Activated CD8-positive, alpha-beta T cell treated with anti-CD3 and anti-CD28 coated beads, Interleukin-2, amount 10 ng/mL, durations not matched to agents 7 days and 5 days (primary cell): ENCODE results near the gene JAKMIP3. TPM values are rescaled to one million over a fixed set of nuclear protein-coding genes. Genes with fewer than 3 reads are reported as not detected.

Experiments used
- ATAC-seq: fragments of 150-1000 bp; cut with Tn5 transposase; one replicate; pipeline ENCODE4 v1.10.0; 2021; ENCODE audit warnings: moderate library complexity
- CTCF ChIA-PET: fragments of 350-600 bp; sonication (Branson Sonifier 250); formaldehyde crosslinking; loops from one replicate; lab custom pipeline; 2021; ENCODE audit warnings: antibody characterized with exemption; lab: Charles Lee
- POLR2A ChIA-PET: fragments of 350-600 bp; sonication (Branson Sonifier 250); formaldehyde crosslinking; loops from one replicate; lab custom pipeline; 2021; ENCODE audit warnings: antibody characterized with exemption; lab: Charles Lee
- DNase-seq: peaks from one replicate; pipeline ENCODE4 v3.0.0-alpha.2; 2020
- H3K27ac Mint-ChIP-seq: one replicate; pipeline ENCODE4 v1.8.0; 2021; ENCODE audit warnings: mild to moderate bottlenecking, mixed read lengths
- H3K27me3 Mint-ChIP-seq: one replicate; pipeline ENCODE4 v1.8.0; 2021; ENCODE audit warnings: low read depth, mixed read lengths
- H3K36me3 Mint-ChIP-seq: one replicate; pipeline ENCODE4 v1.8.0; 2021; ENCODE audit warnings: low read depth, mixed read lengths
- H3K4me1 Mint-ChIP-seq: one replicate; pipeline ENCODE4 v1.8.0; 2021; ENCODE audit warnings: low read depth, mixed read lengths
- H3K4me3 Mint-ChIP-seq: one replicate; pipeline ENCODE4 v1.8.0; 2021; ENCODE audit warnings: mild to moderate bottlenecking, mixed read lengths
- H3K9me3 Mint-ChIP-seq: one replicate; pipeline ENCODE4 v1.8.0; 2022; ENCODE audit warnings: mixed read lengths; ENCODE audit not compliant: insufficient read depth
- total RNA-seq, 2 experiments: library from RNA; stranded (reverse); gene quantifications; one replicate each; pipeline ENCODE4 v1.2.3, GENCODE V29; 2021

Gene JAKMIP3
- total RNA-seq, 2 experiments from 2014 or later, result 0.08 TPM

DNA sequence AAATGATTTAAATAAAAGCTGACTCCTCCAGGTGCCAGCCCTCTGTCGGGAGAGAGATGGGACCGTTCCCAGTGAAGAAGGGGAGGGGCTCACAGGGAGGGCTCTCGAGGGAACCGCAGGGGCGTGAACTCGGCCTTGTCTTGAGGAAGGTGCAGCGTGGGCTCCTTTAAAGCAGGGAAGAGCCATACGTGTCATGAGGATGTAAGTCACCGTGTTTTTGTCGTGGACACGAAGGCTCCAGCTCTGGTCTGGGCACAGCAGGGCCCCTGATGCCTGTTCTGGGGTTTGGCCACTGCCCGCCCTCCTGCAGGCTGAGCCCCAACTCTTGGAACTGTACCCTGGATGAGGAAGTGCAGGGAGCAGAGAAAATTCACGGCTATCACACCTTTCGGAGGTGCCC is 45.0 kb downstream of the JAKMIP3 start:
- CTCF ChIA-PET, result no interaction called here
- H3K9me3 Mint-ChIP-seq, result no peaks in the 10 kb centered on the region
- DNase-seq (no peak), ATAC-seq (no peak)
- no peak overlapping the region for H3K27ac Mint-ChIP-seq
- no peaks in the 10 kb centered on the region for H3K4me1 Mint-ChIP-seq
- no peak overlapping the region for H3K4me3 Mint-ChIP-seq
- H3K27me3 Mint-ChIP-seq, result no peaks in the 10 kb centered on the region
- POLR2A ChIA-PET, result no interaction called here
- no peaks in the 10 kb centered on the region for H3K36me3 Mint-ChIP-seq

DNA sequence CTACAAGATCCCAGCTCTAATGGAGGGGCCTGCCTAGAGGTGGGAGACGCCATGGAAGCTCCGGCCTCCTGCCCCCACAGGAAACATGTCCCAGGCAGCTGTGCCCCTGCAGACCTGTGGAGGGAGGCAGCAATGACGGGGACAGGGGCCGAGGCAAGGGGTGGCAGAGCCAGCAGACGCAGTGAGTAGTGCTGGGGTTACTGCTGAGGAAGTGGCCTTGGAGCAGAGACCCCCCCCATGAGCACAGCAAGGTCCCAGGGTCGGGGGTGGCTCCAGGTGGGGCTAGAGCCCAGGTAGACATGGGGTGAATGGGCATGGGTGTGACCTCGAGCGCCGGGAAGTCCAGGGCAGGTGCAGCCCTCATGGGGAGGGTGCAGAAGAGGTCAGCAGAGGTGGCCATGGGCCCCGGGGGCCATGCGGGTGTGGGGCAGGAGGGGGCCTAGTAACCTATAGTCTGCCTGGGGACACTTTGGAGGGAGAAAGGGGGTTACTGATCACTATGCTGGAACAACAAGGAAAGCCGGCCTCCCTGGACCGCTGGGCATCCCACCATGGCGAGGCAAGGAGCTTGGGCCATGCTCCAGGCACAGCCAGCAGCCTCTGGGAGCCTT is 45.5 kb downstream of the JAKMIP3 start:
- ATAC-seq (no peak), DNase-seq (no peak)
- Mint-ChIP-seq H3K27ac (no peak overlapping the region), H3K36me3 (no peaks in the 10 kb centered on the region), H3K27me3 (no peaks in the 10 kb centered on the region), H3K9me3 (no peaks in the 10 kb centered on the region), H3K4me3 (no peak overlapping the region), H3K4me1 (no peaks in the 10 kb centered on the region)
- POLR2A ChIA-PET, result no interaction called here
- CTCF ChIA-PET, result no interaction called here

DNA sequence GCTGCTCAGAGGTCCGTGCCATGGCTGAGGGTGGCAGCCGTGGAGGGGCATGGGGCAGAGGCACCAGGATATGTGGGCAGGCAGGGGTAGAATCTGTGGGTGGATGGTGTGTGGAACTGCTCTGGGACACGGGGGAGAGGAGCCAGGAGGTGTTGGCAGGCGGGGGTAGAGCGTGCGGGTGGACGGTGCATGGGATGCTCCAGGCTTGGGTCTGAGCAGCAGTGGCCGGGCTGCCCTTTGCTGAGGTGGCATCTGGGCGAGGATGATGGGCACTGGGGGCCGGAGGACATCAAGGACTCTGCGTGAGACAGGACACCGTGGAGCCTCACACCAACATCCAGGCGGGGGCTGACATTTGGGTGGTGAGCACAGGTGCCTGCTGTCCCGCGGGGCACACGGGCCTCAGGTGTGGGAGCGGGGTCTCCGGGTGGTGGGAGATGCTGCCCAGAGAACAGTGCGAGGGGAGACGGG is 46.2 kb downstream of the JAKMIP3 start:
- Mint-ChIP-seq H3K9me3 (no peaks in the 10 kb centered on the region), H3K27ac (no peak overlapping the region), H3K4me3 (no peak overlapping the region), H3K4me1 (no peaks in the 10 kb centered on the region), H3K36me3 (no peaks in the 10 kb centered on the region), H3K27me3 (no peaks in the 10 kb centered on the region)
- CTCF ChIA-PET, result no interaction called here
- POLR2A ChIA-PET, result no interaction called here
- no peak for ATAC-seq
- no peak for DNase-seq

GRCh38 chr10:132112611-132113010 is 46.9 kb downstream of the JAKMIP3 start:
- ChIA-PET POLR2A (no interaction called here), CTCF (no interaction called here)
- Mint-ChIP-seq H3K4me1 (no peaks in the 10 kb centered on the region), H3K27ac (no peak overlapping the region), H3K27me3 (no peaks in the 10 kb centered on the region), H3K9me3 (no peaks in the 10 kb centered on the region), H3K4me3 (no peak overlapping the region), H3K36me3 (no peaks in the 10 kb centered on the region)
- ATAC-seq (no peak), DNase-seq (no peak)

DNA sequence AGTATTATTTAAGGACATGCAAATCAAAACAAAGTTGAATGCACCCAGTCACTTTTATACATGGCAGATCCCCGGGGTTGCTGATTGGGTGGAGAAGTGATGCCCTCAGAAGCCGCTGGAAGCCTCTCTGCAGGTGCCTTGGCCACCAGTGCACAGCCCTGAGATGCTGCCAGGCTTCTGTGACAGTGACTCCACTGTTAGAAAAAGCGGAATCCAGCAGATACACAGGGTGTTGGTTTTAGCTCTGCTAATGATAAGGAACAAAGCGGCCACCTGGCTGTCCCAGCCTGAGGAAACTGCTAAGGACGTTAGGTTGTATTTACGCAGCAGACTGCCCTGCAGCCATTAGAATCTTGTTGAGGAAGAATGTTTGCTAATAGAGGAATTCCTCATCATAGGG is 47.5 kb downstream of the JAKMIP3 start:
- Mint-ChIP-seq H3K4me3 (no peak overlapping the region), H3K27ac (no peak overlapping the region), H3K27me3 (no peaks in the 10 kb centered on the region), H3K9me3 (no peaks in the 10 kb centered on the region), H3K4me1 (no peaks in the 10 kb centered on the region), H3K36me3 (no peaks in the 10 kb centered on the region)
- ATAC-seq (no peak), DNase-seq (no peak)
- CTCF ChIA-PET, result no interaction called here
- POLR2A ChIA-PET, result no interaction called here

- POLR2A ChIA-PET, result no interaction called here
Observed at GRCh38 chr10:132113766-132114365, 48.1 kb downstream of the JAKMIP3 start.

GRCh38 chr10:132114953-132115520 is 49.3 kb downstream of the JAKMIP3 start:
- no peak for DNase-seq
- Mint-ChIP-seq H3K4me1 (no peaks in the 10 kb centered on the region), H3K27ac (no peak overlapping the region), H3K36me3 (no peaks in the 10 kb centered on the region), H3K27me3 (peaks cover 2% of the 10 kb centered on the region), H3K4me3 (no peak overlapping the region), H3K9me3 (no peaks in the 10 kb centered on the region)
- ATAC-seq, result no peak
- POLR2A ChIA-PET, result no interaction called here
- CTCF ChIA-PET, result no interaction called here

More at GRCh38 chr10:132113766-132114365, 48.1 kb downstream of the JAKMIP3 start:
- H3K36me3 Mint-ChIP-seq, result no peaks in the 10 kb centered on the region
- ATAC-seq (no peak), DNase-seq (no peak)
- no peaks in the 10 kb centered on the region for H3K27me3 Mint-ChIP-seq
- no peak overlapping the region for H3K4me3 Mint-ChIP-seq
- CTCF ChIA-PET, result no interaction called here
- H3K27ac Mint-ChIP-seq, result no peak overlapping the region
- no peaks in the 10 kb centered on the region for H3K4me1 Mint-ChIP-seq
- H3K9me3 Mint-ChIP-seq, result no peaks in the 10 kb centered on the region

Other genes starting within 250 kb of the JAKMIP3 start
- 10 to 100 TPM; 36.5 to 37.5 TPM for gene PPP2R2D, start 164.9 kb upstream of the JAKMIP3 start, total RNA-seq
- gene BNIP3, start 84.0 kb upstream of the JAKMIP3 start, total RNA-seq, result 10 to 100 TPM; 61.5 to 62.9 TPM
- gene DPYSL4, start 121.0 kb downstream of the JAKMIP3 start, total RNA-seq, result 1 to 10 TPM; 1.2 to 2.2 TPM
- 10 to 100 TPM; 19.1 to 21.1 TPM for gene STK32C, start 242.0 kb downstream of the JAKMIP3 start, total RNA-seq